Vagina (tissue), 2 donors: ENCODE measurements around the gene FYB2.

Experiments used
- CTCF ChIP-seq, 3 experiments: fragments of 450-650 bp in 2 of 3; fragments of 200-600 bp in 1 of 3; sonication (generic) in 1 of 3; IDR thresholded peaks; one replicate each; pipeline ENCODE4 v1.5.1; 2017 to 2019; ENCODE audit warnings: antibody characterized with exemption in 3 of 3, mild to moderate bottlenecking in 2 of 3, moderate library complexity in 2 of 3
- POLR2A ChIP-seq, 2 donors: fragments of 450-650 bp; IDR thresholded peaks; one replicate each; pipeline ENCODE4 v1.6.1; 2017; ENCODE audit warnings: antibody characterized with exemption in 2 of 2, mild to moderate bottlenecking in 2 of 2, moderate library complexity in 2 of 2
- POLR2AphosphoS5 ChIP-seq, 2 donors: sonication (generic); formaldehyde crosslinking; IDR thresholded peaks; one replicate each; pipeline ENCODE4 v1.9.0; 2017; ENCODE audit warnings: antibody characterized with exemption in 2 of 2, mild to moderate bottlenecking in 2 of 2, low read depth in 1 of 2; ENCODE audit not compliant: insufficient read depth in 1 of 2

- TF ChIP-seq CTCF (IDR thresholded peaks at IDR 0.05), result no peak
- no peak for TF ChIP-seq POLR2AphosphoS5 (IDR thresholded peaks at IDR 0.05; ENCODE audit: insufficient read depth in 1 of 2, low read depth in 1 of 2)
- TF ChIP-seq POLR2A (IDR thresholded peaks at IDR 0.05), result no peak
These were observed 26.1 kb upstream of the FYB2 start for GRCh38 chr1:56845343-56845742.
